Neural cell (in vitro differentiated cells): ENCODE results near the gene PBX1. TPM values are rescaled to one million over a fixed set of nuclear protein-coding genes. Genes with fewer than 3 reads are reported as not detected.

ENCODE experiments used
- H2AFZ ChIP-seq: fragments of 200-600, 300-800 bp; sonication (generic), shearing (Covaris generic); 2 replicates; pipeline ENCODE4 v1.6.0; 2014; ENCODE audit warnings: low read depth, mild to moderate bottlenecking, antibody characterized with exemption, low read length, moderate library complexity
- H3F3A ChIP-seq: fragments of 200-600 bp; shearing (Covaris generic); 2 replicates; pipeline ENCODE4 v1.6.1; 2016; ENCODE audit warnings: mild to moderate bottlenecking, moderate library complexity, mixed read lengths, antibody characterized with exemption, low read length; ENCODE audit not compliant: insufficient read depth, poor library complexity, severe bottlenecking
- H3K27ac ChIP-seq: fragments of 200-600, 300-800 bp; sonication (generic), shearing (Covaris generic); 2 replicates; pipeline ENCODE4 v1.5.1; 2014; ENCODE audit warnings: mild to moderate bottlenecking, low read length, moderate library complexity
- H3K27me3 ChIP-seq: fragments of 300-800, 200-600 bp; sonication (generic), shearing (Covaris generic); 2 replicates; pipeline ENCODE4 v1.6.0; 2014; ENCODE audit warnings: mild to moderate bottlenecking, low read depth, low read length, moderate library complexity; ENCODE audit not compliant: insufficient read depth
- H3K36me3 ChIP-seq: fragments of 300-800, 200-600 bp; sonication (generic), shearing (Covaris generic); 2 replicates; pipeline ENCODE4 v1.5.1; 2014; ENCODE audit warnings: mild to moderate bottlenecking, antibody characterized with exemption, low read length, moderate library complexity; ENCODE audit not compliant: insufficient read depth
- H3K4me2 ChIP-seq: fragments of 300-800, 200-600 bp; sonication (generic), shearing (Covaris generic); 2 replicates; pipeline ENCODE4 v1.6.0; 2014; ENCODE audit warnings: mild to moderate bottlenecking, low read length
- H3K4me3 ChIP-seq: fragments of 300-800, 200-600 bp; sonication (generic), shearing (Covaris generic); 2 replicates; pipeline ENCODE4 v1.5.1; 2014; ENCODE audit warnings: mild to moderate bottlenecking, low read length, moderate library complexity
- H3K79me2 ChIP-seq: fragments of 200-600 bp; shearing (Covaris generic); replicated peaks from 2 replicates; pipeline ENCODE4 v1.6.0; 2014; ENCODE audit warnings: mild to moderate bottlenecking, low read length, moderate library complexity; ENCODE audit not compliant: insufficient read depth
- H3K9ac ChIP-seq: fragments of 300-800, 200-600 bp; sonication (generic), shearing (Covaris generic); 2 replicates; pipeline ENCODE4 v1.6.1; 2016; ENCODE audit warnings: mild to moderate bottlenecking, low read length, mixed read lengths
- H3K9me2 ChIP-seq: fragments of 200-600 bp; shearing (Covaris generic); 2 replicates; pipeline ENCODE4 v1.6.1; 2016; ENCODE audit warnings: mild to moderate bottlenecking, low read length, mixed read lengths; ENCODE audit not compliant: insufficient read depth
- H3K9me3 ChIP-seq: fragments of 200-600, 300-800 bp; sonication (generic), shearing (Covaris generic); 2 replicates; pipeline ENCODE4 v1.6.1; 2016; ENCODE audit warnings: mild to moderate bottlenecking, mixed run types, low read length, moderate library complexity, mixed read lengths
- H4K20me1 ChIP-seq: fragments of 200-600 bp; shearing (Covaris generic); 2 replicates; pipeline ENCODE4 v1.6.1; 2016; ENCODE audit warnings: mild to moderate bottlenecking, mixed run types; ENCODE audit not compliant: insufficient read depth
- CTCF ChIP-seq: fragments of 450-650 bp; IDR thresholded peaks from 2 replicates; pipeline ENCODE4 v1.5.1; 2014; ENCODE audit warnings: antibody characterized with exemption, mild to moderate bottlenecking, moderate library complexity; ENCODE audit not compliant: poor library complexity, severe bottlenecking
- EP300 ChIP-seq: fragments of 450-650 bp; conservative IDR thresholded peaks from 2 replicates; pipeline ENCODE4 v1.6.1; 2014; ENCODE audit warnings: antibody characterized with exemption, mild to moderate bottlenecking, moderate library complexity; ENCODE audit not compliant: poor library complexity, severe bottlenecking
- EZH2 ChIP-seq: fragments of 200-600, 300-800 bp; shearing (Covaris generic), sonication (generic); IDR thresholded peaks from 2 replicates; pipeline ENCODE4 v1.6.1; 2014; ENCODE audit warnings: antibody characterized with exemption, low read length, borderline replicate concordance, mild to moderate bottlenecking; ENCODE audit not compliant: insufficient read depth, poor library complexity, severe bottlenecking
- MXI1 ChIP-seq: fragments of 450-650 bp; conservative IDR thresholded peaks from 2 replicates; pipeline ENCODE4 v1.6.1; 2014; ENCODE audit warnings: antibody characterized with exemption, mild to moderate bottlenecking; ENCODE audit not compliant: poor library complexity, severe bottlenecking
- POLR2AphosphoS5 ChIP-seq: IDR thresholded peaks from 2 replicates; pipeline ENCODE4 v1.6.1; 2012
- RAD21 ChIP-seq: fragments of 450-650 bp; conservative IDR thresholded peaks from 2 replicates; pipeline ENCODE4 v1.6.1; 2014; ENCODE audit warnings: antibody characterized with exemption, mild to moderate bottlenecking, moderate library complexity
- REST ChIP-seq: IDR thresholded peaks from 2 replicates; pipeline ENCODE4 v1.6.1; 2012; ENCODE audit warnings: borderline replicate concordance
- SMC3 ChIP-seq: fragments of 450-650 bp; conservative IDR thresholded peaks from 2 replicates; pipeline ENCODE4 v1.6.1; 2014; ENCODE audit warnings: antibody characterized with exemption, mild to moderate bottlenecking, moderate library complexity; ENCODE audit not compliant: poor library complexity
- TAF1 ChIP-seq: IDR thresholded peaks from 2 replicates; pipeline ENCODE4 v1.6.1; 2012; ENCODE audit warnings: low read depth
- polyA plus RNA-seq: library from polyadenylated mRNA; depleted of rRNA; stranded (reverse); fragments of >200 nt; gene quantifications from 2 replicates; pipeline ENCODE4 v1.2.3, GENCODE V29; 2014

Gene PBX1
- polyA plus RNA-seq, 1 donor from 2014 or later, result 42.4 TPM

- Histone ChIP-seq H3K4me3 (no peak overlapping the region), H3K9me3 (no peaks in the 10 kb centered on the region), H3K9ac (no peak overlapping the region), H3K27ac (no peak overlapping the region), H3K36me3 (no peaks in the 10 kb centered on the region), H3K4me2 (no peak overlapping the region), H3K27me3 (no peaks in the 10 kb centered on the region), H3K9me2 (no peaks in the 10 kb centered on the region), H3K79me2 (peaks cover 48% of the 10 kb centered on the region), H4K20me1 (no peaks in the 10 kb centered on the region), H3F3A (peaks cover 4% of the 10 kb centered on the region), H2AFZ (no peak overlapping the region)
- no peak for TF ChIP-seq REST
- TF ChIP-seq EP300, result no peak
- TF ChIP-seq RAD21, result no peak
- TF ChIP-seq CTCF, result no peak
- no peak for TF ChIP-seq TAF1
- no peak for TF ChIP-seq SMC3
- no peak for TF ChIP-seq MXI1
- no peak for TF ChIP-seq EZH2
- no peak for TF ChIP-seq POLR2AphosphoS5
These were observed 133.4 kb downstream of the PBX1 start for GRCh38 chr1:164692420-164692819.

GRCh38 chr1:164693564-164694359 lies 134.8 kb downstream of the PBX1 start:
- H3K27ac ChIP-seq, result no peak overlapping the region
- peaks cover 8% of the 10 kb centered on the region for H3F3A ChIP-seq
- H2AFZ ChIP-seq, result no peak overlapping the region
- H4K20me1 ChIP-seq, result no peaks in the 10 kb centered on the region
- no peak overlapping the region for H3K4me2 ChIP-seq
- no peak overlapping the region for H3K9ac ChIP-seq
- no peaks in the 10 kb centered on the region for H3K36me3 ChIP-seq
- no peaks in the 10 kb centered on the region for H3K9me2 ChIP-seq
- H3K27me3 ChIP-seq, result no peaks in the 10 kb centered on the region
- no peak overlapping the region for H3K4me3 ChIP-seq
- TF ChIP-seq RAD21, result no peak
- no peak for TF ChIP-seq REST
- no peak for TF ChIP-seq EP300
- no peak for TF ChIP-seq CTCF
- TF ChIP-seq POLR2AphosphoS5, result no peak
- peaks cover 60% of the 10 kb centered on the region for H3K79me2 ChIP-seq
- no peaks in the 10 kb centered on the region for H3K9me3 ChIP-seq
